GM12865 (cell line): Measurements from ENCODE around the gene NMRAL1.

Experiments used
- DNase-seq: peaks from one replicate; pipeline ENCODE4 v3.0.0; 2010; ENCODE audit warnings: low read depth
- H3K4me3 ChIP-seq: 2 replicates; pipeline ENCODE4 v1.5.1; 2011; ENCODE audit warnings: mild to moderate bottlenecking, low read depth, low read length, control low read depth
- TF ChIP-seq, protein P1 (sequence below): IDR thresholded peaks from 2 replicates; pipeline ENCODE4 v1.5.1; 2011; ENCODE audit warnings: low read length, control low read depth, low read depth, inconsistent platforms; ENCODE audit not compliant: insufficient read depth; ENCODE audit errors: missing control alignments

NMRAL1 gene

DNA sequence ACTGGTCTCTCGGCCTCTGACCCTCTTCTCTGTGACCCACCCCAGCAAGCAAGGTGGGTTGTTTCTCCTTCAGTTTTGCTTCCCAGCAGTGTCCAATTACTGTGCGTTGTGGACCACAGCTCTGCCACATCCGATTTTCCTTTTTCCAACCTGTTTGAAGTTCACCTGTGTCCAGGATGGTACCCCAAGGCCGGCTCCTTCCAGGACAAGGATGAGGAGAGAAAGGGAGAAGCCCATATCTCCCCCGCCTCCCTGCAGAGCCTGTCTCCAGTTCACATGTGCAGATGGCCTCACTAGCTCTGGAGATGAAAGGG is 13.5 kb downstream of the NMRAL1 start:
- TF ChIP-seq, protein P1, sequence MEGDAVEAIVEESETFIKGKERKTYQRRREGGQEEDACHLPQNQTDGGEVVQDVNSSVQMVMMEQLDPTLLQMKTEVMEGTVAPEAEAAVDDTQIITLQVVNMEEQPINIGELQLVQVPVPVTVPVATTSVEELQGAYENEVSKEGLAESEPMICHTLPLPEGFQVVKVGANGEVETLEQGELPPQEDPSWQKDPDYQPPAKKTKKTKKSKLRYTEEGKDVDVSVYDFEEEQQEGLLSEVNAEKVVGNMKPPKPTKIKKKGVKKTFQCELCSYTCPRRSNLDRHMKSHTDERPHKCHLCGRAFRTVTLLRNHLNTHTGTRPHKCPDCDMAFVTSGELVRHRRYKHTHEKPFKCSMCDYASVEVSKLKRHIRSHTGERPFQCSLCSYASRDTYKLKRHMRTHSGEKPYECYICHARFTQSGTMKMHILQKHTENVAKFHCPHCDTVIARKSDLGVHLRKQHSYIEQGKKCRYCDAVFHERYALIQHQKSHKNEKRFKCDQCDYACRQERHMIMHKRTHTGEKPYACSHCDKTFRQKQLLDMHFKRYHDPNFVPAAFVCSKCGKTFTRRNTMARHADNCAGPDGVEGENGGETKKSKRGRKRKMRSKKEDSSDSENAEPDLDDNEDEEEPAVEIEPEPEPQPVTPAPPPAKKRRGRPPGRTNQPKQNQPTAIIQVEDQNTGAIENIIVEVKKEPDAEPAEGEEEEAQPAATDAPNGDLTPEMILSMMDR = no peak
- no peak overlapping the region for H3K4me3 ChIP-seq
- no peak for DNase-seq

DNA sequence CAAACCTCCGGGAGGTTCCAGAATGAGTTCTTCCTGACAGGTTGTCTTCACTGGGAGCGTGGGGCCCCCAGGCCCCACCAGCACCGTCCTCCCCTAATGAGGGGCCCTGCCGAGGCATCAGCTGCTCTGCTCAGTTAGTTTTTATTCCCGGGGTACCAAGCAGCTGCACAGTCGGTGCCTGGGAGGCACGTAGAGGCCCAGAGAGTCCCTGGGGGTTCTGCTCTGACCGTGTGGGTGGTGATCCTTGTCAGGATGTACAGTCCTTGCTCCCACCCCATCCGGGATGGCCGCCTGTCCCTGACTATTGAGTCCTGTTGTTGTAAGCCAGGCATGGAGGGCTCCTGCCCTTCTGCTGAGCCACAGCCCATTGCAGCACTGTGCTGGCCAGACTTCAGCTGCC is 18.5 kb downstream of the NMRAL1 start:
- DNase-seq = no peak
- H3K4me3 ChIP-seq = no peak overlapping the region
- TF ChIP-seq, protein P1 = no peak

DNA sequence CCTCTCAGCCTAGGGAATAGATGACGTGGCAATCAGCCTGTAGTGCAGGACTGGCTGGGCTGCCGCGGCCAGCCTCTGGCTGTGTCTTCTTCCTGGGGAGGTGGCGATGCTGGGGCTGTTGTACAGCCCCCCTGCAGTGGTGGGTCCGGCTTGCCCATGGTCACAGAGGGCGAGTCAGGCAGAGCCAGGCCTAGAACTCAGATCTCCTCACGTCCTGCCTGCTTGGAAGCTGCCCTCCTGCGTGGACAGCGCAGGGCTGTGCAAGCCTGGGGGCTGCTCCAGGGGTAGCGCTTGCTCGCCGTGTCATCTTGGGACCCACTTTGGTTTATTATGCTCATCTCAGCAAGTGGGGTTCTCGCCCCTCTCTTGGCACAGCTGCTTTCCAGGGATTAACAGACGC is 19.3 kb downstream of the NMRAL1 start:
- DNase-seq = no peak
- TF ChIP-seq, protein P1 = no peak

DNA sequence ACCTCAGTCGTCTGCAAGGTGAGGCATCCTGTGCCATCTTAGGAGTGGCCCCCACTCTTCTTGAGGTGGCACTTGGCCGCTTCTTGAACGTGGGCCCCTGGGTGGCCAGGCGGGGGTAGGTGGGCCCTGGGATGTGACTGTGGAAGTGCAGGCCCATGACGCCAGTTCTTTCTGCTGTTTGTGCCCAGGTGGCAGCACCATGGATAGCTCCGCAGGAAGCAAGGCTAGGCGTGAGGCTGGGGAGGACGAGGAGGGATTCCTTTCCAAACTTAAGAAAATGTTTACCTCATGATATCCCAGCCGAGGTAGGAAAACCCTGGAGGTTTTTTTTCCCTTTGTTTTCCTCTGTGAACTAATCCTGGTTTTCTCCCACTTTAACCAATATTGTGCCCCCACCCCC is 19.8 kb downstream of the NMRAL1 start:
- DNase-seq = no peak
- TF ChIP-seq, protein P1 = no peak
- no peak overlapping the region for H3K4me3 ChIP-seq

More for the DNA sequence above, 19.3 kb downstream of the NMRAL1 start:
- no peak overlapping the region for H3K4me3 ChIP-seq

DNA sequence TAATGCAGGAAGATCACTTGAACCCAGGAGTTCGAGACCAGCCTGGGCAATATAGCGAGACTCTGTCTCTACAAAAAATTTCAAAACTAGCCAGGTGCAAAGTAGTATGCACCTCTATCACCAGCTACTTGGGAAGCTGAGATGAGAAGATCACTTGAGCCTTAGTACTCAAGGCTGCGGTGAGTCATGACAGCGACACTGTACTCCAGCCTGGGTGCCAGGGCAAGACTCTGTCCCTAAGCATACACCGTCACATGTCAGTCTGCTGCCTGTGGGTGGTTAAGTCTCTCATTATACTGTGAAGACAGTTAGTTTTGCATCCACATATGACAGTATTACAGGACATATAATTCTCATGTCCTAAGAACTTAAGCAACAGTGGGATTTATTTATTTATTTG is 21.8 kb downstream of the NMRAL1 start:
- no peak overlapping the region for H3K4me3 ChIP-seq
- DNase-seq = no peak
- TF ChIP-seq, protein P1 = no peak

DNA sequence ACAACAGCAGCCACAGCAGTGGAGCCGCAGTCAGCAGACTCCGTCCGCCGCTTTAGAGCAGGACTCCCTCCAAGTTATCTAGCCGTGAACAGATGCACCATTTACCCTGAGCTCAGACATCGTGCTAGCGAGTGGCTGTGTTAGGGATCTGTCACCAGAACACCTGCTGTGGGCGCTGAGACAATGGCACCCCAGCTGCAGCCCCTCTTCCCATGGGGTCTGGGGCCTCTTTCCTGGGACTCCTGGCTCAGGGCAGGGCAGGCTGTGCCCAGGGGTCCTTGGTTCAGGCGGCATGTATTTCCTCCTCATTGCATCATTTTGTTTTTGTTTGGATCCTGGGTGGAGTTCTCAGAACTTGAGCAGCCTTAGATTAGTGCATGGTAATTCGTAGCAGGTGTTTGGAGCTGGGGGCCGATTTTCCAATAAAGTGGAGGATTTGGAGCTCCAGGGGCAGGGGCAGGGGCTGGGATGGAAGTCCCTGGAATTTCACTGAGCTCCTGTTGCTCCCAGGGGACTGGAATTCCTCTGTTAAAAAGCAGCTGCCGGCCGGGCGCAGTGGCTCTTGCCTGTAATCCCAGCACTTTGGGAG is 23.4 kb downstream of the NMRAL1 start:
- no peak for DNase-seq
- no peak overlapping the region for H3K4me3 ChIP-seq
- TF ChIP-seq, protein P1 = no peak

DNA sequence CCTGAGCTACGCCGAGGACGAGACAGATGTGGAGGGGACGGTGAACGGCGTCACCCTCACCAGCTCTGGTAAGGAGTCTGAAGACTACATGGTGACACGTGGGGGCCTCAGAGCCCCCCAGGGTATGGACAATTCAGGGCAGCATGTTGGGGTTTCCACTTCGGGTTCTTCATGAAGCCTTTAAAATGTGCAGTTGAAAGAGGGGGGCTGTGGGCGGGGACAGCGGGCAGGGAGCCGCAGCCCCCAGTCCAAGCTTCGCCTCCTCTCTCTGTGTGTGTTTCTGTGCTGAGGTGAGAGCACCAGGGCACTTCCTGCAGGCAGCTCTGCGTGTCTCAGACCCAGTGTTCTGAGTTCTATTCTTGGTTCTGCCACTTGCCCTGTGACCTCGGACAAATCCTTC is 24.0 kb downstream of the NMRAL1 start:
- TF ChIP-seq, protein P1 = no peak

More for the DNA sequence above, 24.0 kb downstream of the NMRAL1 start:
- H3K4me3 ChIP-seq = no peak overlapping the region
- DNase-seq = no peak
